Body of pancreas (tissue), 4 donors: ENCODE results near the gene MUC20. TPM values are rescaled to one million over a fixed set of nuclear protein-coding genes. Genes with fewer than 3 reads are reported as not detected.

ENCODE experiments used
- ATAC-seq: fragments of 150-250 bp; one replicate; pipeline ENCODE4 v1.9.1; 2016
- DNase-seq, 4 donors: peaks; one replicate each; pipeline ENCODE4 v3.0.0-alpha.2; 2019
- H3K27ac ChIP-seq, 4 donors: fragments of 200-600 bp; sonication (generic); 1 replicate in 3 of 4; 2 replicates in 1 of 4; pipeline versions ENCODE4 v1.5.1 to v1.6.1; 2016 to 2019; ENCODE audit warnings: mild to moderate bottlenecking in 1 of 4, mixed read lengths in 1 of 4, moderate library complexity in 1 of 4
- H3K27me3 ChIP-seq, 2 donors: fragments of 200-600 bp; sonication (generic); one replicate each; pipeline ENCODE4 v1.6.0; 2016; ENCODE audit warnings: mild to moderate bottlenecking in 1 of 2
- H3K36me3 ChIP-seq, 2 donors: fragments of 200-600 bp; sonication (generic); replicated peaks in 1 of 2; 2 replicates each; pipeline ENCODE4 v1.5.1; 2016; ENCODE audit warnings: low read depth in 2 of 2; ENCODE audit not compliant: insufficient read depth in 1 of 2
- H3K4me1 ChIP-seq: fragments of 200-600 bp; sonication (generic); one replicate; pipeline ENCODE4 v1.6.0; 2016
- H3K4me3 ChIP-seq, 2 donors: fragments of 200-600 bp; sonication (generic); 1 replicate in 1 of 2; 2 replicates in 1 of 2; pipeline ENCODE4 v1.5.1; 2016 to 2019
- H3K9me3 ChIP-seq, 3 donors: fragments of 200-600 bp; sonication (generic); 1 replicate in 2 of 3; 2 replicates in 1 of 3; pipeline ENCODE4 v1.5.1; 2016
- CTCF ChIP-seq, 7 experiments: fragments of 450-650 bp in 4 of 7; fragments of 200-600 bp in 3 of 7; sonication (generic) in 3 of 7; IDR thresholded peaks; one replicate each; pipeline ENCODE4 v1.5.1; 2016 to 2019; ENCODE audit warnings: antibody characterized with exemption in 7 of 7
- POLR2A ChIP-seq, 3 donors: fragments of 450-650 bp; IDR thresholded peaks; one replicate each; pipeline ENCODE4 v1.6.1; 2016; ENCODE audit warnings: antibody characterized with exemption in 3 of 3, mild to moderate bottlenecking in 2 of 3
- WGBS, 2 donors: methylation state at CpG; one replicate each; pipeline ENCODE4 v1.1.5; 2017; 5-methylcytosine and 5-hydroxymethylcytosine counted together
- intact Hi-C: fragments of 100-400 bp; cut with DNase I; formaldehyde crosslinking; loops from one replicate; pipeline ENCODE4 v1.15.1; 2023
- total RNA-seq, 2 donors: library from RNA; depleted of rRNA; stranded (reverse); fragments of >200 nt; gene quantifications; one replicate each; pipeline ENCODE4 v1.1.0, GENCODE V29; 2016

MUC20 gene
- total RNA-seq, 2 donors from 2014 or later, result 11.2 to 21.8 TPM

GRCh38 chr3:195699388-195699771, 21.4 kb upstream of the MUC20 start:
- Histone ChIP-seq H3K9me3 (no peaks in the 10 kb centered on the region), H3K27me3 (no peaks in the 10 kb centered on the region), H3K4me3 (no peak overlapping the region), H3K4me1 (no peaks in the 10 kb centered on the region), H3K36me3 (peaks cover 0 to 7% of the 10 kb centered on the region in 2 donors), H3K27ac (no peak overlapping the region)
- WGBS, 2 donors, result 84 to 91% methylated on average over 2 of the region's 2 CpGs
- no peak for TF ChIP-seq POLR2A (IDR thresholded peaks at IDR 0.05)
- no peak for TF ChIP-seq CTCF (IDR thresholded peaks at IDR 0.05)
- intact Hi-C loops, result no loop called here
- DNase-seq (no peak), ATAC-seq (no peak)

GRCh38 chr3:195699860-195700259, 20.9 kb upstream of the MUC20 start:
- Histone ChIP-seq H3K4me3 (no peak overlapping the region), H3K36me3 (peaks cover 0 to 7% of the 10 kb centered on the region in 2 donors), H3K9me3 (no peaks in the 10 kb centered on the region), H3K4me1 (no peaks in the 10 kb centered on the region), H3K27me3 (no peaks in the 10 kb centered on the region), H3K27ac (no peak overlapping the region)
- intact Hi-C loops, result no loop called here
- TF ChIP-seq POLR2A (IDR thresholded peaks at IDR 0.05), result no peak
- no peak for TF ChIP-seq CTCF (IDR thresholded peaks at IDR 0.05)
- DNase-seq, result no peak
- WGBS, 2 donors, result 54 to 72% methylated on average over 6 of the region's 6 CpGs
- ATAC-seq, result peak; percentile 25

GRCh38 chr3:195700319-195700718, 20.5 kb upstream of the MUC20 start:
- WGBS, 2 donors, result 65 to 86% methylated on average over 5 of the region's 5 CpGs
- no peak overlapping the region for H3K27ac ChIP-seq
- H3K27me3 ChIP-seq, result no peaks in the 10 kb centered on the region
- DNase-seq (no peak), ATAC-seq (no peak)
- H3K9me3 ChIP-seq, result no peaks in the 10 kb centered on the region
- peaks cover 0 to 4% of the 10 kb centered on the region in 2 donors for H3K36me3 ChIP-seq
- TF ChIP-seq POLR2A (IDR thresholded peaks at IDR 0.05) (no peak), CTCF (IDR thresholded peaks at IDR 0.05) (no peak)
- H3K4me1 ChIP-seq, result no peaks in the 10 kb centered on the region
- intact Hi-C loops, result no loop called here
- H3K4me3 ChIP-seq, result no peak overlapping the region

- no peak overlapping the region for H3K27ac ChIP-seq
- H3K9me3 ChIP-seq, result no peaks in the 10 kb centered on the region
- no peak for ATAC-seq
- no peak overlapping the region for H3K4me3 ChIP-seq
- TF ChIP-seq CTCF (IDR thresholded peaks at IDR 0.05), result no peak
- no peak for TF ChIP-seq POLR2A (IDR thresholded peaks at IDR 0.05)
- no peaks in the 10 kb centered on the region for H3K4me1 ChIP-seq
- H3K27me3 ChIP-seq, result no peaks in the 10 kb centered on the region
- intact Hi-C loops, result no loop called here
- 70% methylated on average over 7 to 9 of the region's 9 CpGs for WGBS, 2 donors
- no peak for DNase-seq
- peaks cover 0 to 4% of the 10 kb centered on the region in 2 donors for H3K36me3 ChIP-seq
Measured at GRCh38 chr3:195701042-195701915, 19.5 kb upstream of the MUC20 start.

- Histone ChIP-seq H3K27ac (no peak overlapping the region), H3K9me3 (no peaks in the 10 kb centered on the region), H3K4me3 (no peak overlapping the region), H3K4me1 (no peaks in the 10 kb centered on the region), H3K27me3 (no peaks in the 10 kb centered on the region), H3K36me3 (peaks cover 0 to 7% of the 10 kb centered on the region in 2 donors)
- 80 to 86% methylated on average over 5 of the region's 5 CpGs for WGBS, 2 donors
- no peak for TF ChIP-seq CTCF (IDR thresholded peaks at IDR 0.05)
- no peak for TF ChIP-seq POLR2A (IDR thresholded peaks at IDR 0.05)
- ATAC-seq (no peak), DNase-seq (peak in 1 of 4 donors; percentile 1)
- intact Hi-C loops, result no loop called here
Measured at GRCh38 chr3:195703776-195704175, 17.0 kb upstream of the MUC20 start.
